Fibroblast of lung (primary cell): ENCODE results near the gene COBL.

ENCODE experiments used
- EZH2 ChIP-seq: IDR thresholded peaks from 2 replicates; pipeline ENCODE4 v1.5.1; 2012; ENCODE audit warnings: low read length, control low read depth, mild to moderate bottlenecking; ENCODE audit errors: missing control alignments
- TF ChIP-seq, protein P1 (sequence below), 2 donors: IDR thresholded peaks in 1 of 2; conservative IDR thresholded peaks in 1 of 2; 1 replicate in 1 of 2; 2 replicates in 1 of 2; pipeline ENCODE4 v1.5.1; 2011 to 2012; ENCODE audit warnings: low read length in 2 of 2, control low read depth in 1 of 2, inconsistent platforms in 1 of 2, low read depth in 1 of 2, mild to moderate bottlenecking in 1 of 2

DNA sequence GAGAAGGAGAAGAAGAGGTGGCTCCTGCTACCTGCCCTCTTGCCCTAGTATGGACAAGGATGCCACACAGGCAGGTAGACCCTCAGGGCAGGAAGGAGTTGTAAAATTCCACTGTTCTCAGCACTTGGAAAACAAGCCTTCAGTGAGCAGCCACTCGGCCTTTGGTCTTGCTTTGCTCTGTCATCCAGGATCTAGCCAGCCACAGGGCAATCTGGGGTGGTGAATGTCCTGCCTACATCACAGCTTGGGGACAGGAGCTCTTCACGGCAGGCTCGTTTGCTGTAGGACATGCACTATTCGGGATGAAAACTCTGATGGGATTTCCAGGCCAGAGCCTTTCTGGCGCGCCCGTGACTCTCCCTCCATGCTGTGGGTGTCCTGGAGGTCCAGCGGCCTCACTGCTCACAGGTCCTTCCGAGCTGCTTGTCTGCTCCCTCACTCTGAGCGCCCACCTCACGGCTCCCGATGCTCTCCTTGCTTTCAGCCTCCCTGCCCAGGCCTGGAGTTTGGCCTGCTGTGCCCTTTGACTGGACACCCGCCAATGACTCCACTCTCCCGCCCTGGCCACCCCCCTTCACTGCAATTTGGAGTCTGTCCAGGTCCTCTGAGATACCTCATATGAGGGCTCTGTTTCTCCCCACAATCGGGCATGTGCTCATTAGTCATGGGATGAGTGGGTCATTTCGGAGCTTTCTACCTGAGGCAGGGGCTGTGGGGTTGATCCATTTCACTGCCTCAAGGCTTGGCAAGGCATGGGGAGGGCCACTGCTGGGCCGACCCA, 306.7 kb downstream of the COBL start:
- TF ChIP-seq, protein P1, sequence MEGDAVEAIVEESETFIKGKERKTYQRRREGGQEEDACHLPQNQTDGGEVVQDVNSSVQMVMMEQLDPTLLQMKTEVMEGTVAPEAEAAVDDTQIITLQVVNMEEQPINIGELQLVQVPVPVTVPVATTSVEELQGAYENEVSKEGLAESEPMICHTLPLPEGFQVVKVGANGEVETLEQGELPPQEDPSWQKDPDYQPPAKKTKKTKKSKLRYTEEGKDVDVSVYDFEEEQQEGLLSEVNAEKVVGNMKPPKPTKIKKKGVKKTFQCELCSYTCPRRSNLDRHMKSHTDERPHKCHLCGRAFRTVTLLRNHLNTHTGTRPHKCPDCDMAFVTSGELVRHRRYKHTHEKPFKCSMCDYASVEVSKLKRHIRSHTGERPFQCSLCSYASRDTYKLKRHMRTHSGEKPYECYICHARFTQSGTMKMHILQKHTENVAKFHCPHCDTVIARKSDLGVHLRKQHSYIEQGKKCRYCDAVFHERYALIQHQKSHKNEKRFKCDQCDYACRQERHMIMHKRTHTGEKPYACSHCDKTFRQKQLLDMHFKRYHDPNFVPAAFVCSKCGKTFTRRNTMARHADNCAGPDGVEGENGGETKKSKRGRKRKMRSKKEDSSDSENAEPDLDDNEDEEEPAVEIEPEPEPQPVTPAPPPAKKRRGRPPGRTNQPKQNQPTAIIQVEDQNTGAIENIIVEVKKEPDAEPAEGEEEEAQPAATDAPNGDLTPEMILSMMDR (conservative IDR thresholded peaks at IDR 0.05 in 1 of 2, IDR thresholded peaks at IDR 0.05 in 1 of 2; ENCODE audit: low read depth in 1 of 2, low read length in 2 of 2) = no peak
- TF ChIP-seq EZH2 = no peak
